Measurements from ENCODE around the gene KNSTRN. TPM values are rescaled to one million over a fixed set of nuclear protein-coding genes. Genes with fewer than 3 reads are reported as not detected.

Gene KNSTRN
- total and polyA plus RNA-seq, 2 donors (not counting 3 experiments of a cell fraction or from before 2014, with no cell fraction given) = 24.4 to 61.4 TPM

- peaks cover 38 to 40% of the 10 kb centered on the region in 2 experiments for H3K27me3 ChIP-seq (ENCODE audit: control insufficient read depth in 2 of 2, insufficient read depth in 2 of 2, low read length in 2 of 2)
- H3K27ac ChIP-seq (ENCODE audit: insufficient read depth, low read depth, low read length) = no peak within 1 kb of the TSS
- ChIA-PET POLR2A (no interaction called here), CTCF (interaction anchor here (0.6 to 1.8 kb wide), 18 partner anchors 10 to 489 kb away, joined by 3 to 5 read pairs (median 3); partner anchors contain the start of genes IVD and RAD51)
- dilution Hi-C loops (cut with MboI; ENCODE audit: extremely low pct_ligation_motif_present, low sequenced_read_pairs) = no loop called here
- H3K36me3 ChIP-seq (ENCODE audit: control insufficient read depth in 2 of 2, extremely low read depth in 1 of 2, insufficient read depth in 2 of 2, low read length in 2 of 2) = no peaks in the 10 kb centered on the region
- peak within 1 kb of the TSS; percentile 29 for H3K9ac ChIP-seq (replicated peaks; ENCODE audit: extremely low read depth, insufficient read depth, low read length)
- TF ChIP-seq GATA2 (IDR thresholded peaks at IDR 0.05; ENCODE audit: insufficient read depth, insufficient read length, low read depth, low read length) = no peak
- TF ChIP-seq MYC (IDR thresholded peaks at IDR 0.05; ENCODE audit: low read depth, low read length) = no peak
- TF ChIP-seq JUN (IDR thresholded peaks at IDR 0.05; ENCODE audit: borderline replicate concordance, insufficient read depth, insufficient read length, low read depth) = no peak
- no peak for TF ChIP-seq POLR2A (IDR thresholded peaks at IDR 0.05; ENCODE audit: low read depth, low read length)
- TF ChIP-seq, protein P1, sequence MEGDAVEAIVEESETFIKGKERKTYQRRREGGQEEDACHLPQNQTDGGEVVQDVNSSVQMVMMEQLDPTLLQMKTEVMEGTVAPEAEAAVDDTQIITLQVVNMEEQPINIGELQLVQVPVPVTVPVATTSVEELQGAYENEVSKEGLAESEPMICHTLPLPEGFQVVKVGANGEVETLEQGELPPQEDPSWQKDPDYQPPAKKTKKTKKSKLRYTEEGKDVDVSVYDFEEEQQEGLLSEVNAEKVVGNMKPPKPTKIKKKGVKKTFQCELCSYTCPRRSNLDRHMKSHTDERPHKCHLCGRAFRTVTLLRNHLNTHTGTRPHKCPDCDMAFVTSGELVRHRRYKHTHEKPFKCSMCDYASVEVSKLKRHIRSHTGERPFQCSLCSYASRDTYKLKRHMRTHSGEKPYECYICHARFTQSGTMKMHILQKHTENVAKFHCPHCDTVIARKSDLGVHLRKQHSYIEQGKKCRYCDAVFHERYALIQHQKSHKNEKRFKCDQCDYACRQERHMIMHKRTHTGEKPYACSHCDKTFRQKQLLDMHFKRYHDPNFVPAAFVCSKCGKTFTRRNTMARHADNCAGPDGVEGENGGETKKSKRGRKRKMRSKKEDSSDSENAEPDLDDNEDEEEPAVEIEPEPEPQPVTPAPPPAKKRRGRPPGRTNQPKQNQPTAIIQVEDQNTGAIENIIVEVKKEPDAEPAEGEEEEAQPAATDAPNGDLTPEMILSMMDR (IDR thresholded peaks at IDR 0.05; ENCODE audit: extremely low read depth in 1 of 2, insufficient read depth in 1 of 2, low read depth in 1 of 2, low read length in 2 of 2) = peak in 1 of 2 donors; percentile 25
- TF ChIP-seq POLR2AphosphoS5 (IDR thresholded peaks at IDR 0.05; ENCODE audit: insufficient read depth, low read depth, low read length) = peak; percentile 45
- TF ChIP-seq, protein P2, sequence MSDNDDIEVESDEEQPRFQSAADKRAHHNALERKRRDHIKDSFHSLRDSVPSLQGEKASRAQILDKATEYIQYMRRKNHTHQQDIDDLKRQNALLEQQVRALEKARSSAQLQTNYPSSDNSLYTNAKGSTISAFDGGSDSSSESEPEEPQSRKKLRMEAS (IDR thresholded peaks at IDR 0.05; ENCODE audit: insufficient read depth, insufficient read length) = peak; percentile 25
- no peak for TF ChIP-seq FOS (IDR thresholded peaks at IDR 0.05; ENCODE audit: borderline replicate concordance, insufficient read depth, low read length)
- no peak for TF ChIP-seq EZH2 (IDR thresholded peaks at IDR 0.05; ENCODE audit: borderline replicate concordance, low read depth, low read length, severe bottlenecking)
- H4K20me1 ChIP-seq (replicated peaks; ENCODE audit: control insufficient read depth, extremely low read depth, insufficient read depth, low read length) = peaks cover 2% of the 10 kb centered on the region
- no peaks in the 10 kb centered on the region for H3K9me3 ChIP-seq (replicated peaks; ENCODE audit: control insufficient read depth, insufficient read depth, low read length)
- H2AFZ ChIP-seq (ENCODE audit: low read depth, low read length) = peak within 1 kb of the TSS; percentile 37
- DNase-seq (ENCODE audit: low read depth, low spot score) = peak; percentile 92
- H3K4me2 ChIP-seq (ENCODE audit: insufficient read depth, low read length) = peak within 1 kb of the TSS; percentile 75
- H3K9me1 ChIP-seq (replicated peaks; ENCODE audit: control insufficient read depth, extremely low read depth, insufficient read depth, low read length) = no peaks in the 10 kb centered on the region
- intact Hi-C loops (cut with micrococcal nuclease) = loop anchor here (2.0 to 5.0 kb wide), 2 partner anchors 30 to 66 kb away; partner anchors contain the start of gene CHST14
- no TSS peak for BruUV-seq (replicated peaks)
- H3K4me1 ChIP-seq (ENCODE audit: control insufficient read depth, extremely low read depth, insufficient read depth, low read length) = peaks cover 6% of the 10 kb centered on the region
- H3K4me3 ChIP-seq (replicated peaks in 1 of 3; ENCODE audit: insufficient read depth in 1 of 3, low read depth in 1 of 3, low read length in 3 of 3) = peak within 1 kb of the TSS; percentile 57 to 91 (median 62)
- peaks cover 21% of the 10 kb centered on the region for H3K79me2 ChIP-seq (ENCODE audit: control insufficient read depth, insufficient read depth, low read length)
- peak; percentile 96 for FAIRE-seq
Measured at GRCh38 chr15:40440743-40441564, 58.4 kb downstream of the KNSTRN start, which contains the start of gene BAHD1. BAHD1 (plus strand) TSS chr15:40440953; CDS start chr15:40458465, 17,512 bp downstream.
